Measurements from ENCODE around the gene P4HB. TPM values are rescaled to one million over a fixed set of nuclear protein-coding genes. Genes with fewer than 3 reads are reported as not detected.

P4HB gene
- polyA plus RNA-seq, 4 donors = 397 to 434 (median 411) TPM

DNA sequence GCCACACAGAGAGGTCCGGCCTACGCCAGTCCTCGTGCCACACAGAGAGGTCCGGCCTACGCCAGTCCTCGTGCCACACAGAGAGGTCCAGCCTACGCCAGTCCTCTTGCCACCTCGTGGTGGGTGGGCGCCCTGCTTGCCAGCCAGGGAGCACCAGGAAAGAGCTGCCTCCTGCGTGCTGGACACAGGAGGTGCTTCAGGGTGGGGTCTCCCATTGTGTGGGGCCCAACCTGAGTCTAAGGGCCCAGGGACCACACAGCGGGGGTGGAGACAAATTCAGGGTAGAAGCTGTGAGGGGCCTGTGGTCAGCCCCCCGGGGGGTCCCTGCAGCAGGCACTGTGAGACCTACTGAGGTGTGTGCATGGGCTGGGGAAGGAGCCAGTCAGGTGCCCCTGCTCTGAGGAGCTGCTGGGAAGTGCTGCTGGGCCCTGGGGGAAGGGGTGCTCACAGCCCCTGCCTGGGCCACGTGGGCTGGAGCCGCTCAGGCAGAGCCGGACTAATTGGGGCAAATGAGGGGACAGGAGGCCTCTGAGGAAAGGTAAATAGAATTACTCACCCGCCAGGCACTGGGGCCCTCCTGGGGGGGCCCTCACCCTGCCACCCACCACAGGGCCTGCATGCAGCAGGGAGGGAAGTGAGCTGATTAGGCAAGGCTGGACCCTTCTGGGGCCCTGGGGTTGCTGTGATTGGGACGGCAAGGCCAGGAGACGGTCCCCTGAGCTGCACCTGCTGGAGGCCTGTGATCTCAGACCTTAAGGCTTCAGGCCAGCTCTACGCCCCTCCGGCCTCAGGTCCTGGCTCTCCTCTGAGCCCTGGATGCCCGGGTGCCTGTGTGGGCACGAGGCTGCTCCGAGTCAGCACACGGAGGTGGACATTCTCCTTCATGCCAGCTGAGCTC is 45.3 kb downstream of the P4HB start:
- peak in 2 of 4 donors; percentile 35 to 47 for DNase-seq (ENCODE audit: low read depth in 4 of 4, low spot score in 2 of 4)

DNA sequence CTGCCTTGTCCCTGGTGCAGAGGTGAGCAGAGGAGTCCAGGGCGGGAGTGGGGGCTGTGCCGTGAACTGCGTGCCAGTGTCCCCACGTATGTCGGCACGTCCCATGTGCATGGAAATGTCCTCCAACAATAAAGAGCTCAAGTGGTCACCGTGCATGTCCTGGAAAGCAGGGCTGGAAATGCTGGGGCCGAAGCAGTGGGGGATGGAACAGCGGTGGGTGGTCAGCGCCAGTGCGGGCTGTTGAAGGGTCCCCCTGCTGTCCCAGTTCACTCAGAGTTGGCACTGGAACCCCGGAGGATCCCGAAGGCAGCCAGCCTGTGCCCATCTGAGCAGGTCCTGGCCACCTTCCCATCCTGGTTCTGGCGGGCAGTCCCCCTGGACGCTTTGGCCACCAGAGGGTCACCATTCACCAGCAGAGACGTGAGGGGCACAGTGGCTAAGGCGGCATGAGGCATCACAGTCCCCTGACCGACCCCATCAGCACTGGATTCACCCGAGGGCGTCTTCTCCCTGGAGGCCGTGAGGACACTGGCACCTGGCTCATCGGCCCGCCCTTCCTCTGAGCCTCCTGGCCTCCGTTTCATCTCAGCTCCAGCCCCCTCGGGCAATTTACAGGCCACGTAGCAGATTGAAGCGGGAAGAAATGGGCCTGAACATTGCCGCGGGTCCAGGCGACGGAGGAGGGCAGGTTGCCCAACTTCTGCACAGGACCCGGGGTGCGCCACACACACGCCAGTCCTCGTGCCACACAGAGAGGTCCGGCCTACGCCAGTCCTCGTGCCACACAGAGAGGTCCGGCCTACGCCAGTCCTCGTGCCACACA is 46.3 kb downstream of the P4HB start:
- DNase-seq (ENCODE audit: low read depth in 4 of 4, low spot score in 2 of 4) = no peak

DNA sequence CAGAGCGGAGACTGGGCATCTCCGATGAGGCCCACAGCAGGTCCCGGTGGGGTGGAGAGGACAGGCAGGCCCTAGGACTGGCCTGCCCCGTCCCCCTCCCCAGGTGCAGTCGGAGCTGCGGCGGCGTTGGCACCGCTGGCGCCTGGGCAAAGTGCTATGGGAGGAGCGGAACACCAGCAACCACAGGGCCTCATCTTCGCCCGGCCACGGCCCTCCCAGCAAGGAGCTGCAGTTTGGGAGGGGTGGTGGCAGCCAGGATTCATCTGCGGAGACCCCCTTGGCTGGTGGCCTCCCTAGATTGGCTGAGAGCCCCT is 47.0 kb downstream of the P4HB start:
- DNase-seq (ENCODE audit: low read depth in 4 of 4, low spot score in 2 of 4) = no peak

DNA sequence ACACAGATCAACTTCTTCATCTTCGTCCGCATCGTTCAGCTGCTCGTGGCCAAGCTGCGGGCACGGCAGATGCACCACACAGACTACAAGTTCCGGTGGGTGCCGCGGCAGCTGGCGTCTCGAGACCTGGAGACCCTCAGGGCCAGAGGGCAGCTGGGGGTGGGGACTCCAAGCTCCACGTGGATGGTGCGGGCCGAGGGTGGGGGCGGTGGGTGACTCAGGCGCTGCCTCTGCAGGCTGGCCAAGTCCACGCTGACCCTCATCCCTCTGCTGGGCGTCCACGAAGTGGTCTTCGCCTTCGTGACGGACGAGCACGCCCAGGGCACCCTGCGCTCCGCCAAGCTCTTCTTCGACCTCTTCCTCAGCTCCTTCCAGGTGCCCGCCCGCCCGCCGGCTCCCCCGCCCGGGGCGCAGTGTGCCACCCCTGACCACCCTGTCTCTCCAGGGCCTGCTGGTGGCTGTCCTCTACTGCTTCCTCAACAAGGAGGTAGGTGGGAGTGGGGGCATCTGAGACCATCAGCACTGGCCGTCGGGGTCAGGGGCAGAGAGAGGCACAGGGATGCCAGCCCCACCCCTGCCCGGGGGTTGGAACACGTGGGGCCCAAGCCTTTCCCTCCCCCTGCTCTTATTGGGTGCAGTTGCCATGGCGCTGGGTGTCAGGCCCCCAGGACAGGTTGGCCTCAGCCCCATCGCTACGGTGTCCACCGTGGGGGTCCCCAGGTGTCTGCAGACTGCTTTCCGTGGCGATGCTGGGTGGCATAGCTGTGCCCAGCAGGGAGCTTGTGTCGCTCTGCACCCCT is 47.6 kb downstream of the P4HB start:
- DNase-seq (ENCODE audit: low read depth in 4 of 4, low spot score in 2 of 4) = no peak

DNA sequence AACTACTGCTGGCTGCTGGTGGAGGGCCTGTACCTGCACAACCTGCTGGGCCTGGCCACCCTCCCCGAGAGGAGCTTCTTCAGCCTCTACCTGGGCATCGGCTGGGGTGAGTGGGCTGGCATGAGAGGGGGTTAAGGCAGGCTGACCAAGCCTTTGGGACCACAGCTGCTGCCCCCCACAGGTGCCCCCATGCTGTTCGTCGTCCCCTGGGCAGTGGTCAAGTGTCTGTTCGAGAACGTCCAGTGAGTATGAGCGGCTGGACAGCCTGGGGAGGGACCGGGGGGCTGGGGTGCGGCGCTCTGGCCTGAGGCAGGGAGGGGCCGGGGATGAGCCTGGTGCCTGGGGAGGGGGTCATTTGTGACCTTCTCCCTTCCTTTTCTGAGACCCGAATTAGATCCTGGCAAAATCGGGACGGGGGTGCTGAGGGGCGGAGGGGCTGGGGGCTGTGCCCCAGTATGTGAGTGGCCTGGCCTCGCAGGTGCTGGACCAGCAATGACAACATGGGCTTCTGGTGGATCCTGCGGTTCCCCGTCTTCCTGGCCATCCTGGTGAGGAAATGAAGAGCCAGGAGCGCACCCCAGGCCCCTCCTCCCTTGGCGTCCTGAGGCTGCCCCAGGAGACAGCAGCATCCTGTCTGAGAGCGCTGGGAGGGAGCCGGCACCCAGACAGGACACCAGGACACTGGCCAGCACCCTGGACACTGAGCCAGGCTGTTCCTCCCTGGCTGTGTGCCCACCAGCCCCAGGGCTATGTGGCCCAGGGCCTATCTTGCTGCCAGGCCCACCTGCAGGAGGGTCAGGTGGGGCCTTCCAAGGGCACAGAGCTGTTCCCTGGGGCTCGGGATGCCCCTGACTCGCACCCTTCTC is 48.4 kb downstream of the P4HB start:
- no peak for DNase-seq (ENCODE audit: low read depth in 4 of 4, low spot score in 2 of 4)

DNA sequence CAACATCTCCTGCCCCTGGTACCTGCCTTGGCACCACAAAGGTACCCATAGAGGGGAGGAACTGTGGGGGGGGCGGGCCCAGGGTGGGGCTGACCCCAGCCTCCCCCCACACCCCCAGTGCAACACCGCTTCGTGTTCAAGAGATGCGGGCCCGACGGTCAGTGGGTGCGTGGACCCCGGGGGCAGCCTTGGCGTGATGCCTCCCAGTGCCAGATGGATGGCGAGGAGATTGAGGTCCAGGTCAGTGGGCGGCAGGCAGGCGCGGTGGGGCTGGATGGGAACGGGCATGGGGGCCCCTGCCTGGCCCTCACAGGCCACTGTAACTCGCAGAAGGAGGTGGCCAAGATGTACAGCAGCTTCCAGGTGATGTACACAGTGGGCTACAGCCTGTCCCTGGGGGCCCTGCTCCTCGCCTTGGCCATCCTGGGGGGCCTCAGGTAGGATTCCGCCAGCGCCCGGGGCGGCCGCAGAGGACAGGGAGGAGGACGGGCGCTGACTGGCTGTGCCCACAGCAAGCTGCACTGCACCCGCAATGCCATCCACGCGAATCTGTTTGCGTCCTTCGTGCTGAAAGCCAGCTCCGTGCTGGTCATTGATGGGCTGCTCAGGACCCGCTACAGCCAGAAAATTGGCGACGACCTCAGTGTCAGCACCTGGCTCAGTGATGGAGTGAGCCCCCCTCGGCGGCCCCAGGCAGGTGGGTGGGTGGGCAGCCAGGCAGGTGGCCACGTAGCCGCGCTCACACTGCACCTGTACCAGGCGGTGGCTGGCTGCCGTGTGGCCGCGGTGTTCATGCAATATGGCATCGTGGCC is 49.2 kb downstream of the P4HB start:
- no peak for DNase-seq (ENCODE audit: low read depth in 4 of 4, low spot score in 2 of 4)

DNA sequence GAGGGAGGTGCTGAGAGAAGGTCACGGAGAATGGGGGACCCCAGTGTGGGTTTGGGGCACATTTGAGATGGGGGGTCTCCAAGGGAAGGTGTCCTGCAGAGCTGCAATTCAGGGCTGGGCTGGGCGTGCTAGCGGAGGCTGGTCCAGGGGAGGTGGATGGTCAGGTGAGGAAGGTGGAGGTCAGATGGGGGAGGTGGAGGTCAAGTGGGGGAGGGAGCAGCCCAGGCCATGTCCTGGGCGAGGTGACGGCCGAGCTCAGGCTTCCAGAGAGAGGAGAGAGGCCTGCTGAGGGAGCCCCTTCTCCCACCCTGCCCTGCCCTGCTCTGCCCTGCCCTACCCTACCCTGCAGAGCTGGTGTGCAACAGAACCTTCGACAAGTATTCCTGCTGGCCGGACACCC is 49.9 kb downstream of the P4HB start:
- DNase-seq (ENCODE audit: low read depth in 4 of 4, low spot score in 2 of 4) = no peak

DNA sequence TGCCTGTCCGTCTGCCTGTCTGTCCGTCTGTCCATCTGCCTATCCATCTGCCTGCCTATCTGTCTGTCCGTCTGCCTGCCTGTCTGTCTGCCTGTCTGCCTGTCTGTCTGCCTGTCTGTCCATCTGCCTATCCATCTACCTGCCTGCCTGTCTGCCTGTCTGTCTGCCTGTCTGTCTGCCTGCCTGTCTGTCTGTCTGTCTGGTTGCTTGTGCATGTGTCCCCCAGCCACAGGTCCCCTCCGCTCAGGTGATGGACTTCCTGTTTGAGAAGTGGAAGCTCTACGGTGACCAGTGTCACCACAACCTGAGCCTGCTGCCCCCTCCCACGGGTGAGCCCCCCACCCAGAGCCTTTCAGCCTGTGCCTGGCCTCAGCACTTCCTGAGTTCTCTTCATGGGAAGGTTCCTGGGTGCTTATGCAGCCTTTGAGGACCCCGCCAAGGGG is 50.8 kb downstream of the P4HB start:
- DNase-seq (ENCODE audit: low read depth in 4 of 4, low spot score in 2 of 4) = no peak

DNA sequence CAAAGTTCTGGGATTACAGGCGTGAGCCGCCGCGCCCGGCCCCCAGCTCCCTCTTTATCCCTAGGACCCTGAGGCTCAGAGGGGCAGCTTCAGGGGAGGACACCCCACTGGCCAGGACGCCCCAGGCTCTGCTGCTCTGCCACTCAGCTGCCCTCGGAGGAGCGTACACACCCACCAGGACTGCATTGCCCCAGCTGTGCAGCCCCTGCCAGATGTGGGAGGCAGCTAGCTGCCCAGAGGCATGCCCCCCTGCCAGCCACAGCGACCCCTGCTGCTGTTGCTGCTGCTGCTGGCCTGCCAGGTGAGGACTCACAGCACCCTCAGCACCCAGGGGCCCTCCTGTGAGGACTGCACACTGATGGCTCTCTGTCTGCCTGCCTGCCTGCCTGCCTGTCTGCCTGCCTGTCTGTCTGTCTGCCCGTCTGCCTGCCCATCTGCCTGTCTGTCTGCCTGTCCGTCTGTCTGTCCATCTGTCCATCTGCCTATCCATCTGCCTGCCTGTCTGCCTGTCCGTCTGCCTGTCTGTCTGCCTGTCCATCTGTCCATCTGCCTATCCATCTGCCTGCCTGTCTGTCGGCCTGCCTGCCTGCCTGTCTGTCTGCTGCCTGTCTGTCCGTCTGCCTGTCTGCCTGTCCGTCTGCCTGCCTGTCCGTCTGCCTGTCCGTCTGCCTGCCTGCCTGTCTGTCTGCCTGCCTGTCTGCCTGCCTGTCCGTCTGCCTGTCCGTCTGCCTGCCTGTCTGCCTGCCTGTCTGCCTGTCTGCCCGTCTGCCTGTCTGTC is 51.4 kb downstream of the P4HB start:
- no peak for DNase-seq (ENCODE audit: low read depth in 4 of 4, low spot score in 2 of 4)

DNA sequence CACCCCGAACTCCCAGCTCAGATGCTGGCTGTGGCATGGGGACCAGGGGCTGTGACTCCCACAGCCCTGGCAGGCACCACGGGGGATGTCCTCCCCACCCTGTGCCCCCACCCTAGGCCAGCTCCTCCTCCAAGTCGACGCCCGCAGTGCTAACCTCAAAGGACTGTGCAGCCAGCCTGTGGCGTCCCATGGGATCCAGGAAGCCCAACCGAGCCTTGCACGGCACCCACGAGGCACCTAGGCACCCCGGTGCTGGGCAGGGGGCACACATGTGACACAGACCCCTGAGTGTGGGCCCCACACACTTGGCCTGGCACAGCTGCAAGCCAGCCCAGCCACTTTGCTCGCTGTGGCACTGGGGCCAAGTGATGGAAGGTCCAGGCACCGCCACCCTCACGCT is 52.5 kb downstream of the P4HB start:
- no peak for DNase-seq (ENCODE audit: low read depth in 4 of 4, low spot score in 2 of 4)

DNA sequence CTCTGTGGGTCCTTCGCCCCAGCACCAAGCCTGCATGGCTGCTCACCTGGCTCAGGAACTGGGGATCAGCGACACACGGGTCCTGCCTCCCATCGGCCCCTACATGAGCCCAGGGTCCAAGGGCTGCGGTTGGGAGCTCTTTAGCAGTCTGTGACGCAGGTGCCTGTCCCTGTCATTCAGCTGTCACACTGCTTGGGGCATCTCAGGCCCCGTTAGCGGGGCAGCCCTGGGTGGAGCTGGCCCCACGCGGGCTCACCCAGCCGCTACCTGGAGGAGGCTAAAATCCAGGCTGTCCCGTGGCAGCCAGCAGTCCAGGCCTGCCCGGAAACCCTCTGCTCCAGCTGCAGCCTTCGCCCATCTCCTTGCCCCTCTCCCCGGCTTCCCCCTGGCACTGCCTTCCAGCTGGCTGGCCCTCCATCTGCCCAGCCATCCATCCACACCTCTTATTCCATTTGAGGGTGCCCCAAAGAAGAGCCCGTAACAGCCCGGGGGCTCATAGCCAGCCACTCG is 53.1 kb downstream of the P4HB start:
- no peak for DNase-seq (ENCODE audit: low read depth in 4 of 4, low spot score in 2 of 4)

DNA sequence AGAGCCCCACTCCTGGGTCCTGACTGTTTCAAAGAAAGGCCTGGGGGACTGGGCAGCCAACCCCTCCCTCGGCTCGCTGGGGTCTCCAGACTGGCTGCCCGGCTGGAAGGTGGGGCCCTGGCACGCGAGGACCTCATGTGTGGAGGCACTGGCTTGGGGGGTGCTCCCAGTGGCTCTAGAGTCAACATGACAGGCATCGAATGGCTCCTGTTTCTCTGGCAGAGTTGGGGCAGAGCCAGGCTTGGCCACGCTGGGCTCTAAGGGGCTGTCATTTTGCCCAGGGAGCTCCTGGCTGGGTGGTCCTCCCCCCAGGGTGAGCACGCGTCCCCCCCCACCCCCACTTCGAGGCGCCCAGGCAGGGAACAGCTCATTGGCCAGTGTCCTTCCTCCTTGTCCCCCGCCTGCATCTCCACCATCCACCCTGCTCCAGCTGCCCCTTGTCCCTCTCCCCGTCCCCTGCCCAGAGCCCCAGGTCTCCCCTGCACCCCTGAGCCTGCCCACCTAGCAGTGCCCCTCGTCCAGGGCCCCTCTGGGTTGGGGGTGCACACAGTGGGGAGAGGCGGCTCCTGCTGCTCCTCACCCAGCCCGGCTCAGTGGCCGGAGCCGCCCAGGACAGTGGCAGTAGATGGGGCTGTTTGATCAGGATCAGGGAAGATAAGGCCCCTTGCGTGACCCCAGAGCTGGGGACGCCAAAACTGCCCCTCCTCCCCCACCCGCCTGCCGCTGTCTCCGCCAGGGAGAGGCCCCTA is 53.7 kb downstream of the P4HB start:
- DNase-seq (ENCODE audit: low read depth in 4 of 4, low spot score in 2 of 4) = no peak

DNA sequence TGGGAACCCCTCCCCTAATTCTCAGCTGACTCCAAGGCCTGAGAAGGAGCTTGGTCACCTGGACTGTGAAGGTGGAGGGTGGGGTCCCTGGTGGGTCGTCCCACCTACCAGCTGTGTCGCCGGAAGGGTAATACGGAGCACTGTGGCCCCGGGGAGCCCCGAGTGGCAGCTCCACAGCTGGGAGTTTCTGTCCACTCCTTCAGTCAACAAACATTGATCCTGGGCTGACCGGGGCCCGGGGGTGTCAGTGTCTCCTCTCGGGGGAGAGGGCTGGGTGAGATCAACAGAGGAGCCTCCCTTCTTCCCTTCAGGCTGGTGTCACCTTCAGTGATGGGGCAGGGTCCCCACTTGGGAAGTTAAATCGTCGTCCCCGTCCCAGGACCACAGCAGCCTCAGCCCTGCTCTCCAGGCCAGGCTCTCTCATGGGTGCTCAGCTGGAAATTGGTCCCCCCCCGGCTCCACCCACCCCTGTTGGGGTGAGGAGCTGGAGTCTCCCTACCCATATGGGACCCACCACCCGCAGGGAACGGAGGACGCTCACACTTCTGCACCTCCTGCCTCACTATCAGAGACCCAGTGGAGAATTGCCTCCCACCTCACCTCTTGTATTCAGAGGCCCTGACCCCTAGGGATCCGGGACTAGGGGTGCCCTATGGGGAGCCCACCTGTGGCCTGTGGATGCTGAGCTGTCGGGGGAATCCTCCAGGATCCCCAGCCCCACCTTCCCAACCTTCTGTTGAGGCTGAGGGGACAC is 54.5 kb downstream of the P4HB start:
- no peak for DNase-seq (ENCODE audit: low read depth in 4 of 4, low spot score in 2 of 4)

DNA sequence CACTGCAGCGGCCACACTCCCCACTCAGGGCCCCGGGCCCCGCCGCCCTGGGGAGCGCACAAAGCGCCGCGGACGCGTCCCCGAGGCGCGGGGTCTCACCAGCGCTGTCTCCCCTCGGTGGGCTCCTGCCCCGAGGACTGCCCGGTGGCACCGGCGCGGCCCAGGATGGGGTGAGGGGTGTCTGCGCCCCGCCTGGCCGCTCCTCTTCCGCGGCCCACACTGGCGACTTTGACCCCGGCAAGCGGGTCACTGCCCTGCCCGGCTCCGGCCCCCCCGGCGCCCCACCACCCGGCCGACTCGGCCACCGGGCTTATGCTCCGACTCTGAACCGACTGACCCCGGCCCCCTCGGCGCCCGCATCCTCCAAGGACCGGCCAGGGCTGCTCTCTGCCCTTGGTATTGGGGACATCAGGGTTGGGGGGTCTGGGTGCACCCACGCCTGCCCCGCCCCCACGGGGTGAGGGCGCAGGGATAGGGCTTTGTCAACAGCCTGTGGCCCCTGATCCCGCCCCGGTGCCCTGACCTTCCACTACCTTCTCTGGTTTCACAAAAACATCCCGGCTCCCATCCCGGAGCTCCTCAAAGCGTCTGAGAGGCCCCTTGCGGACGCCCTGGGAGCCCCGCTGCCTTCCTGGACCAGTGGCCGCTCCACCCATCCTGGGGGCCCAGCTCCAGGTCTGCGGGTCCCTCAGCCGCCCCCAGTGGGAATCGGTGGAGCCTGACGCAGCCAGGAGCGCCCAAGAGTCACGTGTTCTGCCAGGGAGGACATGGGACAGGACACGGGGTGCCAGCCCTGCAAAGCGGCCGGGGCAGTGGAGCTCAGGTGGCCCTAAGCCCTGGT is 55.6 kb downstream of the P4HB start:
- DNase-seq (ENCODE audit: low read depth in 4 of 4, low spot score in 2 of 4) = no peak

DNA sequence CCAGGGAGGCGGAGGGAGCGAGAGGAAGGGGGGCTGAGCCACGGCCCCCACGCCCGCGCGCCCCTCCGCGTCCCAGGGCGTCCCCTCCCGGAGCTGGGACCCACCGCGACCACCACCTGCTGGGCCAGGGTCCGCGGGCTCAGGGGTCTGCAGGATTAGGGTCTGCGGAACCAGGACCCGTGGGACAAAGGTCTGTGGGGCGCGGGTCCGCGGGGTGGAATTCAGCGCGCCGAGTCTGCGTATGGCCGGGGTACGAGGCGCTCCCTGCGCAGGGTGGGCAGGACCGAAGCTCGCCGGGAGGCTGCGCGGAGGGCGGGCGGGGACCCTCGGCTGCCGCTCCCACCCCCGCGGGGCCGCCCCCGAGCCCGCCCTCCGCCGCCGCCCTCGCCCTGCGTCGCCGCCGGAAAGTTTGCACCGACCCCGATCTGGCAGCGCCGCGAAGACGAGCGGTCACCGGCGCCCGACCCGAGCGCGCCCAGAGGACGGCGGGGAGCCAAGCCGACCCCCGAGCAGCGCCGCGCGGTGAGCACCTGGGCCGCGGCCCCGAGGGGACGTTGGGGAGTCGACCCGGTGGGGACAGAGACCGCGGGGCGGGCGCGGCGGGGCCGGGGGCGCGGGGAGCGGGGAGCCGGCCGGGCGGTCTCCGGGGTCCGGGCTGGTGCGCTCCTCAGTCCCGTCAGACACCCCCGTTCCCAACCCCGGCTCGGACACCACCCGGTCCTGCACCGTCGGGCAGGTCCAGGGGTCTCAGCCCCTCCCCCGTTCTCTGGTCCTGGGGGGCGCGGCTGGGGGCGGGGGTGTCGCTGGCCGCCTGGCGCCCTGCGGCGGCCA is 56.4 kb downstream of the P4HB start, which contains the start of gene GCGR:
Gene GCGR (plus strand): TSS at position 423 of the 831 bp plus-strand sequence. CDS start 4,869 bp downstream, outside the sequence.
- DNase-seq (ENCODE audit: low read depth in 4 of 4, low spot score in 2 of 4) = no peak
